Loucy (cell line): ENCODE measurements around the gene MARS1.

ENCODE experiments used
- H2AFZ ChIP-seq: fragments of 200-600 bp; sonication (generic); 2 replicates; pipeline ENCODE4 v1.6.0; 2016; ENCODE audit warnings: antibody characterized with exemption, mild to moderate bottlenecking, low read length, moderate library complexity
- H3F3A ChIP-seq: fragments of 200-600 bp; 2 replicates; pipeline ENCODE4 v1.6.0; 2016; ENCODE audit warnings: antibody characterized with exemption, low read depth, mild to moderate bottlenecking
- H3K27me3 ChIP-seq: fragments of 200-600 bp; sonication (generic); 2 replicates; pipeline ENCODE4 v1.6.1; 2014; ENCODE audit warnings: low read length, mild to moderate bottlenecking; ENCODE audit not compliant: insufficient read depth, poor library complexity, severe bottlenecking
- H3K36me3 ChIP-seq: fragments of 200-600 bp; sonication (generic); 2 replicates; pipeline ENCODE4 v1.6.1; 2016; ENCODE audit warnings: low read length; ENCODE audit not compliant: insufficient read depth
- H3K4me1 ChIP-seq: fragments of 200-600 bp; sonication (generic); 2 replicates; pipeline ENCODE4 v1.5.1; 2014; ENCODE audit warnings: low read length, mild to moderate bottlenecking; ENCODE audit not compliant: insufficient read depth, poor library complexity, severe bottlenecking
- H3K4me2 ChIP-seq: fragments of 200-600 bp; sonication (generic); 2 replicates; pipeline ENCODE4 v1.6.0; 2014; ENCODE audit warnings: antibody characterized with exemption, low read length, low read depth, mild to moderate bottlenecking; ENCODE audit not compliant: poor library complexity, severe bottlenecking
- H3K4me3 ChIP-seq: fragments of 200-600 bp; sonication (generic); 2 replicates; pipeline ENCODE4 v1.5.1; 2014; ENCODE audit warnings: low read length, mild to moderate bottlenecking, mixed read lengths; ENCODE audit not compliant: poor library complexity, severe bottlenecking
- H3K79me2 ChIP-seq: fragments of 200-600 bp; sonication (generic); 2 replicates; pipeline ENCODE4 v1.6.1; 2014; ENCODE audit warnings: low read length; ENCODE audit not compliant: insufficient read depth
- H3K9ac ChIP-seq: fragments of 200-600 bp; sonication (generic); 2 replicates; pipeline ENCODE4 v1.6.0; 2014; ENCODE audit warnings: mild to moderate bottlenecking, low read depth, low read length, moderate library complexity; ENCODE audit not compliant: poor library complexity, severe bottlenecking
- H3K9me2 ChIP-seq: fragments of 200-600 bp; sonication (generic); replicated peaks from 2 replicates; pipeline ENCODE4 v1.6.1; 2016; ENCODE audit warnings: low read depth, low read length, mixed read lengths
- H3K9me3 ChIP-seq: fragments of 200-600 bp; sonication (generic); 2 replicates; pipeline ENCODE4 v1.6.1; 2014; ENCODE audit warnings: mild to moderate bottlenecking, antibody characterized with exemption, low read length, low read depth; ENCODE audit not compliant: insufficient read depth
- H4K20me1 ChIP-seq: fragments of 200-600 bp; sonication (generic); 2 replicates; pipeline ENCODE4 v1.6.0; 2014; ENCODE audit warnings: antibody characterized with exemption, low read length, mild to moderate bottlenecking; ENCODE audit not compliant: insufficient read depth, poor library complexity, severe bottlenecking
- EZH2phosphoT487 ChIP-seq: fragments of 200-600 bp; IDR thresholded peaks from 2 replicates; pipeline ENCODE4 v1.6.1; 2018; ENCODE audit warnings: antibody characterized with exemption, mild to moderate bottlenecking, moderate library complexity, borderline replicate concordance
- TF ChIP-seq, protein P1 (sequence below): fragments of 200-600 bp; sonication (generic); conservative IDR thresholded peaks from 2 replicates; pipeline ENCODE4 v1.5.1; 2014; ENCODE audit warnings: mild to moderate bottlenecking, antibody characterized with exemption, low read length

MARS1 gene

DNA sequence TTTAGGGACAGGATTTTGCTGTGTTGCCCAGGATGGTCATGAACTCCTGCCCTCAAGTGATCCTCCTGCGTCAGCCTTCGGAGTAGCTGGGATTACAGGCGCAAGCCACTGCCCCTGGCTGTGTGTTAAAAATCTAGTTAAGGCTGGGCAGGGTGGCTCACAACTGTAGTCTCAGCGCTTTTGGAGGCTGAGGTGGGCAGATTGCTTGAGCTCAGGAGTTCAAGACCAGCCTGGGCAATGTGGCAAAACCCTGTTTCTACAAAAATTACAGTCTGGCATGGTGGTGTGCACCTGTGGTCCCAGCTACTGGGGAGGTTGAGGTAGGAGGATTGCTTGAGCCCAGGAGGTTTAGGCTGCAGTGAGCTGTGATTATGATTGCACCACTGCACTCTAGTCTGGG lies 23.3 kb downstream of the MARS1 start:
- H3K4me3 ChIP-seq = no peak overlapping the region
- no peaks in the 10 kb centered on the region for H3K4me1 ChIP-seq
- no peaks in the 10 kb centered on the region; the same call in 1 of the 2 replicates for H3F3A ChIP-seq
- TF ChIP-seq, protein P1, sequence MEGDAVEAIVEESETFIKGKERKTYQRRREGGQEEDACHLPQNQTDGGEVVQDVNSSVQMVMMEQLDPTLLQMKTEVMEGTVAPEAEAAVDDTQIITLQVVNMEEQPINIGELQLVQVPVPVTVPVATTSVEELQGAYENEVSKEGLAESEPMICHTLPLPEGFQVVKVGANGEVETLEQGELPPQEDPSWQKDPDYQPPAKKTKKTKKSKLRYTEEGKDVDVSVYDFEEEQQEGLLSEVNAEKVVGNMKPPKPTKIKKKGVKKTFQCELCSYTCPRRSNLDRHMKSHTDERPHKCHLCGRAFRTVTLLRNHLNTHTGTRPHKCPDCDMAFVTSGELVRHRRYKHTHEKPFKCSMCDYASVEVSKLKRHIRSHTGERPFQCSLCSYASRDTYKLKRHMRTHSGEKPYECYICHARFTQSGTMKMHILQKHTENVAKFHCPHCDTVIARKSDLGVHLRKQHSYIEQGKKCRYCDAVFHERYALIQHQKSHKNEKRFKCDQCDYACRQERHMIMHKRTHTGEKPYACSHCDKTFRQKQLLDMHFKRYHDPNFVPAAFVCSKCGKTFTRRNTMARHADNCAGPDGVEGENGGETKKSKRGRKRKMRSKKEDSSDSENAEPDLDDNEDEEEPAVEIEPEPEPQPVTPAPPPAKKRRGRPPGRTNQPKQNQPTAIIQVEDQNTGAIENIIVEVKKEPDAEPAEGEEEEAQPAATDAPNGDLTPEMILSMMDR = no peak
- no peak for TF ChIP-seq EZH2phosphoT487
- no peaks in the 10 kb centered on the region for H3K79me2 ChIP-seq
- no peaks in the 10 kb centered on the region for H3K9me3 ChIP-seq
- H3K9me2 ChIP-seq = no peaks in the 10 kb centered on the region
- H3K9ac ChIP-seq = no peak overlapping the region
- H2AFZ ChIP-seq = no peak overlapping the region
- H3K36me3 ChIP-seq = peaks cover 75% of the 10 kb centered on the region
- no peaks in the 10 kb centered on the region for H3K27me3 ChIP-seq
- H4K20me1 ChIP-seq = peaks cover 4% of the 10 kb centered on the region
- no peak overlapping the region for H3K4me2 ChIP-seq

DNA sequence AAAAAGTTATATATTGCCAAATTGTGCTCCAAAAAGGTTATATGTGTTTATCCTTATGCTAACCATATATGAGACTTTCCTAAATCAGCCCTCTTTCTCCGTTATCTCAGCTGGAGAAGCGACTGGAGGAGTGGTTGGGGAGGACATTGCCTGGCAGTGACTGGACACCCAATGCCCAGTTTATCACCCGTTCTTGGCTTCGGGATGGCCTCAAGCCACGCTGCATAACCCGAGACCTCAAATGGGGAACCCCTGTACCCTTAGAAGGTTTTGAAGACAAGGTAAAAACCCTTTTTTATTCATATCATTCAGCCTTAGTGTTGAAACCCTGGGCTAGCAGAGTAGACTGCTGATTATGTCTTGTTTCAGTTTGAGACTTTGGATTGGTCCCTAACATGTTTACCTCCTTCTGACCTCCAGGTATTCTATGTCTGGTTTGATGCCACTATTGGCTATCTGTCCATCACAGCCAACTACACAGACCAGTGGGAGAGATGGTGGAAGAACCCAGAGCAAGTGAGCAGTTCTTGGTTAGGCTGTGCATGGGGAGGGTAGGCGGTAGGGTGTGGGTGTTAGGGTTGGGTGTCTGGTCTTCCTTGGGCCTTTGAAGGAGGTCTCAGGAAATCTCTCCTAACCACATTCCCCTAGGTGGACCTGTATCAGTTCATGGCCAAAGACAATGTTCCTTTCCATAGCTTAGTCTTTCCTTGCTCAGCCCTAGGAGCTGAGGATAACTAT lies 23.9 kb downstream of the MARS1 start:
- H3K27me3 ChIP-seq = no peaks in the 10 kb centered on the region
- no peaks in the 10 kb centered on the region; the same call in 1 of the 2 replicates for H3F3A ChIP-seq
- no peak overlapping the region for H3K4me3 ChIP-seq
- peaks cover 77% of the 10 kb centered on the region for H3K36me3 ChIP-seq
- no peak overlapping the region for H3K9ac ChIP-seq
- no peaks in the 10 kb centered on the region for H3K9me2 ChIP-seq
- no peak overlapping the region for H2AFZ ChIP-seq
- H3K9me3 ChIP-seq = no peaks in the 10 kb centered on the region
- no peaks in the 10 kb centered on the region for H3K79me2 ChIP-seq
- peaks cover 7% of the 10 kb centered on the region for H4K20me1 ChIP-seq
- H3K4me1 ChIP-seq = no peaks in the 10 kb centered on the region
- TF ChIP-seq, protein P1 = no peak
- TF ChIP-seq EZH2phosphoT487 = no peak
- H3K4me2 ChIP-seq = no peak overlapping the region

DNA sequence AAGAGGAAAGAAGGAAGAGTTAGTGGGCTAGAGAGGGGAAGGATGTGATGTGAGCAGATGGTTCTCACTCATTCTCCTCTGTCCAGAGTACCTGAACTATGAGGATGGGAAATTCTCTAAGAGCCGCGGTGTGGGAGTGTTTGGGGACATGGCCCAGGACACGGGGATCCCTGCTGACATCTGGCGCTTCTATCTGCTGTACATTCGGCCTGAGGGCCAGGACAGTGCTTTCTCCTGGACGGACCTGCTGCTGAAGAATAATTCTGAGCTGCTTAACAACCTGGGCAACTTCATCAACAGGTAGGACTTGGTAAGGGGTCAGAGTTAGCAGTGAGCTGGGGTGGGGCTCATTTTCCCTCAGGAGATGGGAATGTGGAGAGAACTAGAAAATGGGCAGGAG lies 24.8 kb downstream of the MARS1 start:
- no peaks in the 10 kb centered on the region for H3K4me1 ChIP-seq
- peaks cover 85% of the 10 kb centered on the region for H3K36me3 ChIP-seq
- no peak overlapping the region for H2AFZ ChIP-seq
- H3K79me2 ChIP-seq = 0 out of 2 replicates have a peak, but pooled peaks cover 7% of the 10 kb centered on the region
- TF ChIP-seq, protein P1 = no peak
- TF ChIP-seq EZH2phosphoT487 = no peak
- no peak overlapping the region for H3K9ac ChIP-seq
- H4K20me1 ChIP-seq = peaks cover 13% of the 10 kb centered on the region
- H3K9me3 ChIP-seq = no peaks in the 10 kb centered on the region
- no peaks in the 10 kb centered on the region for H3K9me2 ChIP-seq
- no peak overlapping the region for H3K4me2 ChIP-seq
- H3K4me3 ChIP-seq = no peak overlapping the region
- no peaks in the 10 kb centered on the region; the same call in 1 of the 2 replicates for H3F3A ChIP-seq
- no peaks in the 10 kb centered on the region for H3K27me3 ChIP-seq
